WERI-Rb-1 (cell line): ENCODE data around the gene TMEM37.

Source experiments
- DNase-seq: peaks from one replicate; pipeline ENCODE4 v3.0.0-alpha.2; 2020
- H3K27ac ChIP-seq: fragments of 250-450 bp; sonication (Bioruptor Pico); 2 replicates; pipeline ENCODE4 v1.5.1; 2020; ENCODE audit warnings: mild to moderate bottlenecking, moderate library complexity
- H3K27me3 ChIP-seq: fragments of 250-450 bp; sonication (Bioruptor Pico); 2 replicates; pipeline ENCODE4 v1.5.1; 2021; ENCODE audit warnings: mild to moderate bottlenecking, low read depth, moderate library complexity; ENCODE audit not compliant: insufficient read depth, severe bottlenecking
- H3K36me3 ChIP-seq: fragments of 250-450 bp; sonication (Bioruptor Pico); 2 replicates; pipeline ENCODE4 v1.5.1; 2020; ENCODE audit warnings: mild to moderate bottlenecking, moderate library complexity
- H3K4me3 ChIP-seq: 2 replicates; pipeline ENCODE4 v1.5.1; 2011; ENCODE audit warnings: low read depth, mild to moderate bottlenecking, control low read depth, low read length
- H3K9me3 ChIP-seq: fragments of 250-450 bp; sonication (Bioruptor Pico); 2 replicates; pipeline ENCODE4 v1.5.1; 2021; ENCODE audit warnings: mild to moderate bottlenecking, moderate library complexity; ENCODE audit not compliant: severe bottlenecking
- TF ChIP-seq, protein P1 (sequence below): IDR thresholded peaks from 2 replicates; pipeline ENCODE4 v1.5.1; 2011; ENCODE audit warnings: low read depth, mild to moderate bottlenecking, control low read depth, inconsistent platforms, low read length

Gene TMEM37

DNA sequence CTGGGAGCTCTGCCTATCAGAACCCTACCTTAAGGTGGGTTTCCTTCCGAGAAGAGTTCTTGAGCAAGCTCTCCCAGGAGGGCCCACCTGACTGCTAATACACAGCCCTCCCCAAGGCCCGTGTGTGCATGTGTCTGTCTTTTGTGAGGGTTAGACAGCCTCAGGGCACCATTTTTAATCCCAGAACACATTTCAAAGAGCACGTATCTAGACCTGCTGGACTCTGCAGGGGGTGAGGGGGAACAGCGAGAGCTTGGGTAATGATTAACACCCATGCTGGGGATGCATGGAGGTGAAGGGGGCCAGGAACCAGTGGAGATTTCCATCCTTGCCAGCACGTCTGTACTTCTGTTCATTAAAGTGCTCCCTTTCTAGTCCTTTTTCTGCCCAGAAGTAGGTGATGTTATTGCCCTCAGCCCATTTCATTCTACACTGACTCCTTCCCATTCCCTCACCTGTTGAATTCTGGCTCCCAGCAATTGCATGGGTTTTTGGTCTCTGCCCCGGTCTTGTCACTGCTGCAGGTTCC, 6.5 kb downstream of the TMEM37 start:
- Histone ChIP-seq H3K36me3 (no peaks in the 10 kb centered on the region), H3K9me3 (no peaks in the 10 kb centered on the region), H3K27me3 (no peaks in the 10 kb centered on the region), H3K4me3 (no peak overlapping the region), H3K27ac (no peak overlapping the region)
- TF ChIP-seq, protein P1, sequence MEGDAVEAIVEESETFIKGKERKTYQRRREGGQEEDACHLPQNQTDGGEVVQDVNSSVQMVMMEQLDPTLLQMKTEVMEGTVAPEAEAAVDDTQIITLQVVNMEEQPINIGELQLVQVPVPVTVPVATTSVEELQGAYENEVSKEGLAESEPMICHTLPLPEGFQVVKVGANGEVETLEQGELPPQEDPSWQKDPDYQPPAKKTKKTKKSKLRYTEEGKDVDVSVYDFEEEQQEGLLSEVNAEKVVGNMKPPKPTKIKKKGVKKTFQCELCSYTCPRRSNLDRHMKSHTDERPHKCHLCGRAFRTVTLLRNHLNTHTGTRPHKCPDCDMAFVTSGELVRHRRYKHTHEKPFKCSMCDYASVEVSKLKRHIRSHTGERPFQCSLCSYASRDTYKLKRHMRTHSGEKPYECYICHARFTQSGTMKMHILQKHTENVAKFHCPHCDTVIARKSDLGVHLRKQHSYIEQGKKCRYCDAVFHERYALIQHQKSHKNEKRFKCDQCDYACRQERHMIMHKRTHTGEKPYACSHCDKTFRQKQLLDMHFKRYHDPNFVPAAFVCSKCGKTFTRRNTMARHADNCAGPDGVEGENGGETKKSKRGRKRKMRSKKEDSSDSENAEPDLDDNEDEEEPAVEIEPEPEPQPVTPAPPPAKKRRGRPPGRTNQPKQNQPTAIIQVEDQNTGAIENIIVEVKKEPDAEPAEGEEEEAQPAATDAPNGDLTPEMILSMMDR = no peak
- no peak for DNase-seq

DNA sequence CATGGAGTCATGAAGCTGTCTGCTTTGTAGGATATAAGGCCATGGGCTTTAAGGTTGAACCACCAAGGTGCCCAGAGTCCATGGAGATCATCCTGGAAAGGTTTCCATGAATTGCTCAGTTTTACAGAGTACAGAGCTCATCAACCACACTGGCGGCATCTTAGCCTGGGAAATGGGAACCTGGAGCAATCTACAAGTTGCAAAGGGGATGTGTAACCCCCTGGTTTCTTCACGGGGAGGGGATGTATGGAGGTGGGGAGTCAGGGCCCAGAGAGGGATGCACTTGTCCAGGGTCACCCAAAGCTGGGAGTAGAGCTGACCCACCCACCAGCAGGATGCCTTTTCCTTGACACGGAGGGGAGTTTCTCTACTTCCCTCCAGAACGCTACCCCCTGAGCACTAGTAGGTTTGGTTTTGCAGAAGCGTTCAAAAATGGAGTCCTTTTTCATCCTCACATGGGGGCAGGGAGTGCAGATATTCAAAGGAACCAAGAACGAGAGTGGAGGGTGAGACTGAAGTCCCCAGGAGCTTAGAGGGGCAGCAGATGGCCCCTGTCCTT, 7.2 kb downstream of the TMEM37 start:
- TF ChIP-seq, protein P1 = no peak
- Histone ChIP-seq H3K4me3 (no peak overlapping the region), H3K9me3 (no peaks in the 10 kb centered on the region), H3K27me3 (no peaks in the 10 kb centered on the region), H3K27ac (no peak overlapping the region), H3K36me3 (no peaks in the 10 kb centered on the region)
- no peak for DNase-seq

DNA sequence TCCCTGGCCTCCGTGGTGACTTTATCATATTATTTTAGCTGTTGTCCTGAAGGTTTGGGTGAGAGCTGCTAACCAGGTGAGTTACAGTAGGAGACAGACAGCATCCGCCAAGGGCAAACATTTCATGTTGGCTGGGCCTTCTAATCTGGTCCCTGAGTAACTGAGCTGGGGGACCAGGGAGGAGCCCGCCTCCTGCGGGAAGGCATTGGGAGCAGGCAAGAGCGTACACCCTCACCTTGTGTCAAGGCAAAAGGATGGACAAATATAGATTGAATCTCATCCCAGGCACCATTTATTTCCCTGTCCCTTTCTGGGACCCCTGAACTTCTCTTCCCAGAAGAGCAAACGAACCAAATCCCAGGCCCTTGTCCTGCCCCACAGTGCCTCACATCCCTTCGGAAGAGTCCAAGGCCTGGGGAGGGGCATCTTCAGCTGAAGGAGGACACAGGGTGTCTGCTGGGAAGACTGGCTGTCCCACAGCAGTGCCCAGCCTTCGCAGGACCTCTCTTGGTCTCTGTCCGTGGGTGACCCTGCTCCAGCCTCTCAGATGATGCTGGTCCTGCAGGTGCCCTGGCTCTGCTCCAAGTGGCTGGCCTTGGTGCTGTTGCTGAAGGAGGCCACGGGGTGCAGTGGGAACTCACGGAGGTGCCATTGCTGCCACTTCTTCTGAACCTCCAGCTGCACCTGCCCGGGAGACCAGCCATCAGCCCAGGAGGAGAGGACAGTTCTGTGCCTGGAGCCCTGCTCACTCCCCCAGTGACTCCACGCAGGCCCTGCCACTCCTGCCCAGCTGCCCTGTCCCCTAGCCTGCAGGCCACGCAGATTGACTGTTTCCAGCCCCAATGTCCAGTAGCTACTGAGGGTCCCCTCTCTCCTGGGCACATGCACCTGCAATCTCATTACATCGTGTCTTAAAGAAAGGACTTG, 8.2 kb downstream of the TMEM37 start:
- H3K4me3 ChIP-seq = no peak overlapping the region
- H3K9me3 ChIP-seq = no peaks in the 10 kb centered on the region
- H3K36me3 ChIP-seq = no peaks in the 10 kb centered on the region
- DNase-seq = no peak
- TF ChIP-seq, protein P1 = no peak
- H3K27me3 ChIP-seq = no peaks in the 10 kb centered on the region
- H3K27ac ChIP-seq = no peak overlapping the region

DNA sequence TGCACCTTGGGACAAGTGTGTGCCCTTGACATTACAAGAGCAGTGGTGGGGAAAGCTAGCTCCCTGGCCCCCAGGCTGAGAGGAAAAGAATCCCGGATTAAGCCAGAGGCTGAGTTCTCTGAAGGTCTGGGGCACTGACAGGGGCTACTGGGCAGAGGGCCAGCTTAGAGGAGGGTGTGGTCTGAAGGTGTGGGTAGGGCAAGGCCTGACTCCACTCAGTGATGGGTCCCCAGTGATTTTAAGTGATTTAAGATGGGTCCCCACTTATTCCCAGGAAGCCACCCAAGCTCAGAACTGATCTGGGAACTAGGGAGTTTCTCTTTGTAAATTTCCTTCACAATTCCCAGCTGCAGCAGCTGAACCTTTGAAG, 8.8 kb downstream of the TMEM37 start:
- H3K9me3 ChIP-seq = no peaks in the 10 kb centered on the region
- no peaks in the 10 kb centered on the region for H3K36me3 ChIP-seq
- H3K27ac ChIP-seq = no peak overlapping the region
- TF ChIP-seq, protein P1 = no peak
- no peak overlapping the region for H3K4me3 ChIP-seq
- no peaks in the 10 kb centered on the region for H3K27me3 ChIP-seq
- peak; percentile 61 for DNase-seq

DNA sequence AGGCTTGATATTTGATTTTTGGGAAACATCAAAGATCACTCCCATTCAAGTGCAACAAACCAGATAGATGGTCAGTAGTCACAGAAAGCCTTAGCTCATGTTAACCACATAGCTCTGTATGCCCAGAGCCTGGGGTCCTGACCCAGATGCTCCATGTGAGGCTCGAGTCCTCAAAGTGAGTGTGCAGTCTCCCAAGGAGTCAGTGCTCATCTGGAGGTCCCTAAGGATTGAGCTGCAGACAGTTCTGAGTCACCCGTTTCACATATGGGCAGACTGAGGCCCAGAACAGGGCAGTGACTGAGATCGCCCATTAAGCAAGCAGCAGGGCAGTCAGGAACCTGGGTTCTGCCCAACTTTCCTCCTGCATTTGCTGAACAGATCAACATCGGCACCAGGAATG, 9.2 kb downstream of the TMEM37 start:
- Histone ChIP-seq H3K4me3 (no peak overlapping the region), H3K27ac (no peak overlapping the region), H3K9me3 (no peaks in the 10 kb centered on the region), H3K27me3 (no peaks in the 10 kb centered on the region), H3K36me3 (no peaks in the 10 kb centered on the region)
- TF ChIP-seq, protein P1 = no peak
- no peak for DNase-seq
